ENCODE measurements around the gene FOXD2.

Gene FOXD2

GRCh38 chr1:47469390-47469759 lies 31.5 kb downstream of the FOXD2 start:
- DNase-seq: no peak

GRCh38 chr1:47469910-47470309 lies 32.1 kb downstream of the FOXD2 start:
- no peak for DNase-seq

DNA sequence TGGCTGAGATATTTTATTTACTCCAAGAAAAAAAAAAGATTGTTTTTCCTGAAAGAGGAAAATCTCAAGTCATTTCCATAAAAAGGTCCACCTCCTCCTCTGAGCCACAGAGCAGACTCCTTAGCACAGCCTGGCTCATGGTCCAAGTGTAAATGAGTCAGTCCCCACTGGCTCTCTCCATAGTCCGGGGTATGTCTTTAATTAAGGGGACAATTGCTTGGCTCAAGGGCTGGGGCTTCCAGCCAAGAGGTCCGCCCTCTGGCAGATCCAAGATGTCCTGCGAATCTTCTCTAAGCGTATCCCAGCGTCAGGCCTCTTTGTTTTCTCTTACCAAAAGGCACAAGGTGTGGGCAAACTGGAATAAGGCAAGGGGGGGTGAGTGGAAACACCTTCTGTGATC lies 33.3 kb downstream of the FOXD2 start:
- no peak for DNase-seq

DNA sequence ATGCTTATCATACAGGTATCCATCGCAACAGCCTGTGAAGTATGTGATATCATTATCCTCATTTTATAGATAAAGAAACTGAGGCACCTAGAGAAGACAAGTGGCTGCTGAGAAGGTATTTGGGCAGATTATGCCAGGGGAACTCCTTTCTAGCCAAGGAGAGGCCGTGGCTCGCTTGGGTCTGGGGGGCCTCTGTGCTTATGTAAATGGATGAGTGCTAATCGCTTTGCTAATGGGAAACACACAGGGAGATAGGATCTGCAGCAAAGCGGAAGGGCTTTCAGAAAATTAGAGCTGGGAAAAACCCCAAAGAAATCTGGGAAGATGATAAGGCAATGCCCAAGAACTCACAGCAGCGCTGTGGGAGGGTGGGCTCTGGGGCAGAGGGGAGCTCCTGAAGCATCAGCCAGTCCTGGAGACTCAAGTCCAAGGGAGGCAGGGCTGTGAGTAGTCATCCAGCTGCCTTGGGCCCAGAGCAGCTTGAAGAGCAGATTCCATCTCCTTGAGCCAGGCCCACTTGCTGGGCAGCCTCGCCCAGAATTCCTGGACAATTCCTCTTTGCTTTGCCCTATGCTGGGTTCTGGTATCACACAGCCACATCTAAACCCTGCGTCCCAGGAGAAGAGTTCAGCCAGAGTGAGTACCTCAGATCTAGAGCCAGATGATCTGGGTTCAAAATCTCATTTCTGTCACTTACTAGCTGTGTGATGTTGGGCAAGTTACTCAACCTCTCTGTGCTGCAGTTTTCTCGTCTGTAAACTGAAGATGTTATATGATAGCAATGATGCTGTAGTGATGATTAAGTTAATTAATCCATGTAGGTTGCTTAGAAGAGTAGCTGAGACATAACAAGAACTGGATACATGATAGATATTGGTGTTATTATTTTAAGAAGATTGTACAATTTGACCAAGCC lies 36.7 kb downstream of the FOXD2 start:
- DNase-seq: no peak

GRCh38 chr1:47477595-47478080 lies 39.8 kb downstream of the FOXD2 start:
- no peak for DNase-seq

- DNase-seq: no peak
These were observed 40.2 kb downstream of the FOXD2 start for GRCh38 chr1:47478090-47478489.

DNA sequence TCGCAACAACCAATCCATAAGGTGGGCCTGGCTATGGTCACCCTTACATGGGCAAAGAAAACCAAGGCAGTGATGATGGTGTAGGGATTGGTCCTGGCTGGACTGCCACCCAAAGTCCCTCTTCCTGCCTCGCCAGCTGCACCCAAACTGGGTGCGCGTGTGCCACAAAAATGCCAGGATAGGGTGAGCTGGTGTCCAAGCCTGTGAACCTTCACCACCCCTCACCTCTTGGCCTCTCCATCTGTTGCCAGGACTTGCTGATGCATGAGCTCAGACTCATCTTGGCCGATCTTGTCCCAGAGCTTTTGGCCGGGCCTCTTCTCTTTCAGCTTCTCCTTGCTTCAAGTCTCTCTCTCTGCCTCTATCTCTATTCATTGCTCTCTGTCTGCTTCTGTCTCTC lies 41.8 kb downstream of the FOXD2 start:
- no peak for DNase-seq

DNA sequence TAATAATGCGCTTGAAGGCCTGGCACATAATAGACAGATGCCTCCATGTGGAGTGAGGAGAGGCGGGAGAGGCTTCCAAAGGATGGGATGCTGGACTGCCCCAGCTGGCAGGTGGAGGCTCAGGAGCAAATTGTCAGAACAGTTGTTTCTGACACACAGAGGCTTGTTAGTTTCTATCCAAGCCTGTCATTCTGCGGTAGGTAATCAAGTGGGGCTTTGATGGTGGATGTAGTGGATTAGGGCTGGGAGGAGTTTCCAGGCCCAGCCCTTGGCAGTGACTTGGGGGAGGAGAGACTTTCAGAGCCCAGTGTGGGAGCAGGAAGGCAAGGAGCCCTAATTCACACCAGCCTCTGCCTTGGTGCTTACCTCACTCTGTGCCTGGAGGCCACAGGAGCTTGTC lies 44.1 kb downstream of the FOXD2 start:
- no peak for DNase-seq

GRCh38 chr1:47482786-47483185 lies 44.9 kb downstream of the FOXD2 start:
- DNase-seq: no peak

DNA sequence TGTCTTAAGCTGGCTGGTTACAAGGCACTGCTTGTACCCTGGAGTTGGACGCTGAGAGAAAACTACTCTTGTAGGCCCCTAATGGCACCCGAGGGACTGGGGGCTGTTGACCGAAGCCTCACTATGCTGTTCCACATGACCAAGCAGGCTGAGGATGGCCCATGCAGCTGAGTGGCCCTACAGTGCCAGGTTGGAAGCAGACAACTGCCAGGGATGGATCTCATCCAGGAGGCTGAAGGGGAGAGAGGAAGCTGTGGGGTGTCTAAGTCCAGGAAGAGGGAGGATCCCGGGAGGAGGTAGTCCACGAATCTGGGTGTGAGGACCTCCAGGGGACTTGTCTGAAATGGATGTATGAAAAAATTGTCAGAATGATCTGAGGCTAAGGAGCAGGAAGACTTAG lies 45.8 kb downstream of the FOXD2 start:
- no peak for DNase-seq

DNA sequence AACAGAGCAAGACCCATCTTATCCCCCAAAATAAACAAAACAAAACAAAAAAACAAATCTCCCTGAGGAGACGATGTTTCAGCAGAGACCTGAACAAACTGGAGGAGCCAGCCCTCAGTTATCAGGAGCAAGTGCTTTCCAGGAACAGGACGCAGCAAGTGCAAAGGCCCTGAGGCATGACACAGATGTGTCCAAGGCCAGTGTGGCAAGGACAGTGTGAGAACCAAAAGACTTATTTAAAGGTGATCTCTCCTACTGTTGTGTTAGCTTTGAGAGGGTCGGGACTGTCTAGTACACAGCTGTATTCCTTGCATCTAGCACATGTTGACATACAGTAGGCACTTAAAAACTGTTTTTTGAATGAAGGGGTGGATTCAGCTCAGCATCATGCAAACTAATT lies 48.0 kb downstream of the FOXD2 start:
- DNase-seq: no peak

DNA sequence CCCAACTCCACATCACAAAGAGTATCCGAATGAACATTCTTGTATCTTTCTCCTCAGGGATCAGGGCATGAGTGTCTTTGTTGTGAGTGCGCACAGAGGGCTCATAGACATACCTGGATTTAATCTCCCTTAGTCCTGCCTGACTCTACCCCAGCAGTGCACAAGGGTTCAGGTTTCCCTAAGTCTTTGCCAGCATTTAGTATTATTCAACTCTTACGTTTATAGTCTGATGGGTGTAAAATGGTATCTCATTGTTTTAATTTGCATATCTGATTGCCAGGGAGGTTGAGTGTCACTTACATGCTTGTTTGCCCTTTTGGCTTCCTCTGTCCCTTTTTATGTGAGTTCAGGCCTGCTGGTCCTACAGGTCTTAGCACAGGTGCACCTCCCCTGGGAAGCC lies 49.5 kb downstream of the FOXD2 start:
- no peak for DNase-seq

- no peak for DNase-seq
These were observed 50.1 kb downstream of the FOXD2 start for GRCh38 chr1:47487850-47488450.

Measured in DMS79 treated with DMSO at 0.1 percent for 48 hours (cell line).